Cardiac muscle cell (in vitro differentiated cells and primary cell): ENCODE data around the gene MED12L. TPM values are rescaled to one million over a fixed set of nuclear protein-coding genes. Genes with fewer than 3 reads are reported as not detected.
A peak's percentile ranks its signal among the peaks of the same experiment; 100 is the strongest.

ENCODE experiments used
- DNase-seq, 2 donors: peaks; one replicate each; pipeline versions ENCODE4 v3.0.0 to v3.0.0-alpha.2; 2010 to 2017; ENCODE audit warnings: low read depth in 1 of 2, low spot score in 1 of 2
- H3K27ac ChIP-seq: fragments of 200-600 bp; sonication (generic); 2 replicates; pipeline ENCODE4 v1.5.1; 2016
- H3K27me3 ChIP-seq: fragments of 200-600 bp; sonication (generic); 2 replicates; pipeline ENCODE4 v1.6.0; 2016; ENCODE audit warnings: control low read depth
- H3K36me3 ChIP-seq: fragments of 200-600 bp; sonication (generic); 2 replicates; pipeline ENCODE4 v1.5.1; 2016; ENCODE audit warnings: control low read depth
- H3K4me1 ChIP-seq: fragments of 200-600 bp; sonication (generic); 2 replicates; pipeline ENCODE4 v1.8.1; 2017; ENCODE audit warnings: low read depth, mild to moderate bottlenecking, mixed run types
- H3K4me3 ChIP-seq: fragments of 200-600 bp; sonication (generic); 2 replicates; pipeline ENCODE4 v1.5.1; 2016; ENCODE audit warnings: mild to moderate bottlenecking
- H3K9me3 ChIP-seq: fragments of 200-600 bp; sonication (generic); 2 replicates; pipeline ENCODE4 v1.5.1; 2017; ENCODE audit warnings: low read depth, mild to moderate bottlenecking, control low read depth
- CTCF ChIP-seq: IDR thresholded peaks from 2 replicates; pipeline ENCODE4 v1.5.1; 2012; ENCODE audit warnings: low read depth, mild to moderate bottlenecking, low read length
- polyA plus RNA-seq: library from polyadenylated mRNA; unstranded; fragments of >200 nt; fragmentation: Nextera tagmentation; extraction: Ambion mirVana; gene quantifications from 2 replicates; pipeline ENCODE4 v1.2.1, GENCODE V29; 2016
- total RNA-seq: library from RNA; depleted of rRNA; stranded (reverse); fragments of >200 nt; gene quantifications from 2 replicates; pipeline ENCODE4 v1.2.3, GENCODE V29; 2016

MED12L gene
- total and polyA plus RNA-seq, 2 experiments from 2014 or later: 1.9 to 6.9 TPM

DNA sequence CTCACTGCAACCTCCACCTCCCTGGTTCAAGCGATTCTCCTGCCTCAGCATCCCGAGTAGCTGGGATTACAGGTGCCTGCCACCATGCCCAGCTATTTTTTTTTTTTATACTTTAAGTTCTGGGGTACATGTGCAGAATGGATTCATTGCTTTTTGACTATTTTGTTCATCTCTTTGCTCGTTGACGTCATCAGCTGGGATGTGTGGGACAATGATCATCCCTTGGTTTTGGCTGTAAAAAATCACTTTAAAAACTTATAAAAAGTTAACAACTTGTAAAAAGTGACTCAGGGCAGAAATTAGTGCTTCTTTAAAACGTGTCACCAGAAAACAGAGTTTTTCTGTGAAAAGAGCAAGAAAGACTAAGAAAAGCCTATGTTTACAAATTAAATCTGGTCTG is 337.6 kb downstream of the MED12L start:
- H3K9me3 ChIP-seq: no peaks in the 10 kb centered on the region
- TF ChIP-seq CTCF: no peak

DNA sequence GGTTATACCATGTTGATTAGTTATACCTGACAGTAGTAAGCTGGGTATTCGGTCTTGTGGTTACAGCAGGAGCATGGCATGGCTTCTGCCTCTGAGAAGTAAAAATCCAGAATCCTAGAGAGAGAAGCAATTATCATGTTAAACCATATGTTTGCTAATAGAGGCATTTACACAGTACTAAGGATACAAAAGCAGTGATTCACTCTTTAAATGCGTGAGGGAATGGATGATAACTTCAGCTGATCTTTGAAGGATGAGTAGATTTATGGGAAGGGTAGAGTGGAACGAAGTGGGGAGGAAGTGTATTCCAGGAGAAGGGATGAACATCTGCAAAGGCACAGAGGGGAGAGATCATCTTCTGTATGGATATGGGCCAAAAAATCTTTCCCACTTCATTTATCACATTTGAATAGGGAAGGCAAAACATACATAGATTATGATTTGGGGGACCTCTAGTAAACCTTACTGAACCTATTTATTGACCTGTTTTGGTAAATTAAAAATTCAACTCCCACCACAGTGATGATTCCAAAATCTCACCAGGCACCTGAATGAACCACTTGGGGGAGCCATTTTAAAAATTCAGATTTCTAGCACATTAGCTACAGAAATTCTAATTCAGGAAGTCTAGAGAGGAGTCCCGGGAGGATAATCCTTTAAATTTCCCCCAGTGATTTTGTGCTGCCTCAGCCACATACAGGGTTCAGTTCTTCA is 340.3 kb downstream of the MED12L start:
- no peak overlapping the region for H3K27ac ChIP-seq
- H3K36me3 ChIP-seq: no peaks in the 10 kb centered on the region
- H3K4me1 ChIP-seq: no peaks in the 10 kb centered on the region
- peak; percentile 44 for TF ChIP-seq CTCF
- H3K4me3 ChIP-seq: no peak overlapping the region
- H3K9me3 ChIP-seq: no peaks in the 10 kb centered on the region
- no peak for DNase-seq
- no peaks in the 10 kb centered on the region for H3K27me3 ChIP-seq

More for the DNA sequence above, 337.6 kb downstream of the MED12L start:
- Histone ChIP-seq H3K4me1 (no peaks in the 10 kb centered on the region), H3K4me3 (no peak overlapping the region), H3K27ac (no peak overlapping the region), H3K36me3 (no peaks in the 10 kb centered on the region), H3K27me3 (no peaks in the 10 kb centered on the region)
- DNase-seq: no peak

DNA sequence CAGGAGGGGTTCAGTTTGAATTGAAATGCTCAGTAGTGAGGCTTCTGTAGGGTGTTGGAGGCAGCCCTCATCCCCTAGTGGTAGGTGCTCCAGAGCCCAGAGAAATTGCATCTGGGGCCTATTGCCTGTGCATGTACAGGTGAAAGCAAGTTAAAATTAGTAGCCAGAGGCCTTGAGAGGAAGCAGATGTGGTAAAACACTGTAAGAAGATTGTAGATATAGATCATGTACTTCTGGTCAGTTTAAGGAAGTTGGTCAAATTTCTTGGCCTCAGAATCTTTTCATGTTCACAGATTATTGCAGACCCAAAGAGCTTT is 340.8 kb downstream of the MED12L start:
- Histone ChIP-seq H3K27ac (no peak overlapping the region), H3K36me3 (no peaks in the 10 kb centered on the region), H3K27me3 (no peaks in the 10 kb centered on the region), H3K4me1 (no peaks in the 10 kb centered on the region), H3K9me3 (no peaks in the 10 kb centered on the region), H3K4me3 (no peak overlapping the region)
- TF ChIP-seq CTCF: peak; percentile 26
- no peak for DNase-seq

DNA sequence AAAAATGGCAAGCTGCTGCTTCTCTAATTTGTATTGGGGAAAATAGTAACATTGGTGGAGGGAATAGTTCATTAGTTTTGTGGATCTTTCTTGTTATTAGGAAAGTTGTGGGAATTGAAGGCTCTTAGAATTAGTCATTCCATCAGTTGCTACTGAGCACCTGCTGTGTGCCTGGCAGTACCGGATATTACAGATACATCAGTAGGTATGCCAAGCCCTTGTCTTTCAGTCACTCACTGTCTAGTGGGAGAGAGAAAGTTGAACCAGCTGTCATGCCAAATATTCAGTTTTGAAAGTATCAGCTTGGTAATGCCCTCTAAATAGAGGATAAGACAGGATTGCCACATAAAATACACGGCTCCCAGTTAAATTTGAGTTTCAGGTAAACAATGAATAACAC is 342.9 kb downstream of the MED12L start:
- H3K36me3 ChIP-seq: no peaks in the 10 kb centered on the region
- no peak overlapping the region for H3K4me3 ChIP-seq
- no peaks in the 10 kb centered on the region for H3K4me1 ChIP-seq
- DNase-seq: no peak
- H3K9me3 ChIP-seq: no peaks in the 10 kb centered on the region
- H3K27me3 ChIP-seq: no peaks in the 10 kb centered on the region
- no peak for TF ChIP-seq CTCF
- no peak overlapping the region for H3K27ac ChIP-seq

GRCh38 chr3:151430821-151431484 is 345.5 kb downstream of the MED12L start:
- H3K36me3 ChIP-seq: no peaks in the 10 kb centered on the region

More at GRCh38 chr3:151430821-151431484, 345.5 kb downstream of the MED12L start:
- Histone ChIP-seq H3K4me1 (no peaks in the 10 kb centered on the region), H3K27ac (no peak overlapping the region), H3K4me3 (no peak overlapping the region), H3K9me3 (no peaks in the 10 kb centered on the region), H3K27me3 (no peaks in the 10 kb centered on the region)
- TF ChIP-seq CTCF: no peak
- DNase-seq: peak in 1 of 2 donors; percentile 37
